Activated CD4-positive, alpha-beta T cell treated with anti-CD3 and anti-CD28 coated beads for 36 hours (primary cell): Measurements from ENCODE around the gene GAGE2A. TPM values are rescaled to one million over a fixed set of nuclear protein-coding genes. Genes with fewer than 3 reads are reported as not detected.
"Not testable (repeated sequence)": the region's sequence is repeated elsewhere in the genome, so short reads cannot be mapped to it uniquely, and the experiment has no call there.

Experiments
- ATAC-seq: fragments of 200-7000 bp; cut with Tn5 transposase; one replicate; pipeline ENCODE4 v1.10.0; 2021; ENCODE audit warnings: mild to moderate bottlenecking, moderate library complexity
- CTCF ChIA-PET: fragments of 350-600 bp; sonication (Branson Sonifier 250); formaldehyde crosslinking; loops from one replicate; lab custom pipeline; 2021; ENCODE audit warnings: antibody characterized with exemption; lab: Charles Lee
- POLR2A ChIA-PET: fragments of 350-600 bp; sonication (Branson Sonifier 250); formaldehyde crosslinking; loops from one replicate; lab custom pipeline; 2021; ENCODE audit warnings: antibody characterized with exemption, inconsistent platforms; lab: Charles Lee
- DNase-seq: peaks from one replicate; pipeline ENCODE4 v3.0.0-alpha.2; 2020
- H3K27ac Mint-ChIP-seq: one replicate; pipeline ENCODE4 v1.8.0; 2021; ENCODE audit warnings: mixed read lengths
- H3K27me3 Mint-ChIP-seq: one replicate; pipeline ENCODE4 v1.8.0; 2021; ENCODE audit warnings: mixed read lengths
- H3K36me3 Mint-ChIP-seq: one replicate; pipeline ENCODE4 v1.8.0; 2021; ENCODE audit warnings: low read depth, mixed read lengths
- H3K4me1 Mint-ChIP-seq: one replicate; pipeline ENCODE4 v1.8.0; 2021; ENCODE audit warnings: mixed read lengths
- H3K4me3 Mint-ChIP-seq: one replicate; pipeline ENCODE4 v1.8.0; 2021; ENCODE audit warnings: mild to moderate bottlenecking, moderate library complexity, mixed read lengths
- H3K9me3 Mint-ChIP-seq: one replicate; pipeline ENCODE4 v1.8.0; 2021; ENCODE audit warnings: low read depth, mixed read lengths
- intact Hi-C, 2 experiments: fragments of 100-400 bp; cut with DNase I in 1 of 2; cut with micrococcal nuclease in 1 of 2; formaldehyde crosslinking; loops; one replicate each; pipeline versions ENCODE4 v1.14.2 to v1.15.1; 2022 to 2024; cut with DNase I, micrococcal nuclease
- total RNA-seq, 2 experiments: library from RNA; stranded (reverse); gene quantifications; one replicate each; pipeline ENCODE4 v1.2.3, GENCODE V29; 2021

GAGE2A gene, protein sequence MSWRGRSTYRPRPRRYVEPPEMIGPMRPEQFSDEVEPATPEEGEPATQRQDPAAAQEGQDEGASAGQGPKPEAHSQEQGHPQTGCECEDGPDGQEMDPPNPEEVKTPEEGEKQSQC
- not detected for total RNA-seq

DNA sequence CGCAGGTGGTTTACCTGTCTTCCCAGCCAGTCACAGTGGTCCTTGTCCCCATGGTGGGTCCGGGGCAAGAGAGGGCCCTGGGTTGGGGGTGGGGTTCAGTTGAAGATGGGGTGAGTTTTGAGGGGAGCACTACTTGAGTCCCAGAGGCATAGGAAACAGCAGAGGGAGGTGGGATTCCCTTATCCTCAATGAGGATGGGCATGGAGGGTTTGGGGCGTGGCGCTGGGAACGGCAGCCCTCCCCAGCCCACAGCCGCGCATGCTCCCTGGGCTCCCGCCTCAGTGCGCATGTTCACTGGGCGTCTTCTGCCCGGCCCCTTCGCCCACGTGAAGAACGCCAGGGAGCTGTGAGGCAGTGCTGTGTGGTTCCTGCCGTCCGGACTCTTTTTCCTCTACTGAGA, at the start of gene GAGE2A:
GAGE2A (plus strand) TSS at position 301 of the 400 bp plus-strand sequence. CDS start 1,155 bp downstream, outside the sequence.
- H3K27me3 Mint-ChIP-seq, H3K4me3 Mint-ChIP-seq, H3K4me1 Mint-ChIP-seq, CTCF ChIA-PET, H3K9me3 Mint-ChIP-seq, H3K27ac Mint-ChIP-seq, POLR2A ChIA-PET, intact Hi-C loops, H3K36me3 Mint-ChIP-seq, ATAC-seq, DNase-seq: not testable (repeated sequence)

DNA sequence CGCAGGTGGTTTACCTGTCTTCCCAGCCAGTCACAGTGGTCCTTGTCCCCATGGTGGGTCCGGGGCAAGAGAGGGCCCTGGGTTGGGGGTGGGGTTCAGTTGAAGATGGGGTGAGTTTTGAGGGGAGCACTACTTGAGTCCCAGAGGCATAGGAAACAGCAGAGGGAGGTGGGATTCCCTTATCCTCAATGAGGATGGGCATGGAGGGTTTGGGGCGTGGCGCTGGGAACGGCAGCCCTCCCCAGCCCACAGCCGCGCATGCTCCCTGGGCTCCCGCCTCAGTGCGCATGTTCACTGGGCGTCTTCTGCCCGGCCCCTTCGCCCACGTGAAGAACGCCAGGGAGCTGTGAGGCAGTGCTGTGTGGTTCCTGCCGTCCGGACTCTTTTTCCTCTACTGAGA, 47.9 kb upstream of the GAGE2A start, which contains the start of gene GAGE12D:
GAGE12D (plus strand) TSS at position 301 of the 400 bp plus-strand sequence. CDS start 1,155 bp downstream, outside the sequence.
- ATAC-seq: not testable (repeated sequence)

DNA sequence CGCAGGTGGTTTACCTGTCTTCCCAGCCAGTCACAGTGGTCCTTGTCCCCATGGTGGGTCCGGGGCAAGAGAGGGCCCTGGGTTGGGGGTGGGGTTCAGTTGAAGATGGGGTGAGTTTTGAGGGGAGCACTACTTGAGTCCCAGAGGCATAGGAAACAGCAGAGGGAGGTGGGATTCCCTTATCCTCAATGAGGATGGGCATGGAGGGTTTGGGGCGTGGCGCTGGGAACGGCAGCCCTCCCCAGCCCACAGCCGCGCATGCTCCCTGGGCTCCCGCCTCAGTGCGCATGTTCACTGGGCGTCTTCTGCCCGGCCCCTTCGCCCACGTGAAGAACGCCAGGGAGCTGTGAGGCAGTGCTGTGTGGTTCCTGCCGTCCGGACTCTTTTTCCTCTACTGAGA, 38.3 kb upstream of the GAGE2A start, which contains the start of gene GAGE12E:
GAGE12E (plus strand) TSS at position 301 of the 400 bp plus-strand sequence. CDS start 1,155 bp downstream, outside the sequence.
- H3K27me3 Mint-ChIP-seq, H3K4me3 Mint-ChIP-seq, POLR2A ChIA-PET, H3K36me3 Mint-ChIP-seq, ATAC-seq, intact Hi-C loops, H3K4me1 Mint-ChIP-seq, H3K9me3 Mint-ChIP-seq, H3K27ac Mint-ChIP-seq, CTCF ChIA-PET, DNase-seq: not testable (repeated sequence)

More for the DNA sequence above, 47.9 kb upstream of the GAGE2A start, which contains the start of gene GAGE12D:
- H3K36me3 Mint-ChIP-seq, H3K9me3 Mint-ChIP-seq, DNase-seq, H3K27me3 Mint-ChIP-seq, H3K4me1 Mint-ChIP-seq, intact Hi-C loops, H3K27ac Mint-ChIP-seq, CTCF ChIA-PET, POLR2A ChIA-PET, H3K4me3 Mint-ChIP-seq: not testable (repeated sequence)

DNA sequence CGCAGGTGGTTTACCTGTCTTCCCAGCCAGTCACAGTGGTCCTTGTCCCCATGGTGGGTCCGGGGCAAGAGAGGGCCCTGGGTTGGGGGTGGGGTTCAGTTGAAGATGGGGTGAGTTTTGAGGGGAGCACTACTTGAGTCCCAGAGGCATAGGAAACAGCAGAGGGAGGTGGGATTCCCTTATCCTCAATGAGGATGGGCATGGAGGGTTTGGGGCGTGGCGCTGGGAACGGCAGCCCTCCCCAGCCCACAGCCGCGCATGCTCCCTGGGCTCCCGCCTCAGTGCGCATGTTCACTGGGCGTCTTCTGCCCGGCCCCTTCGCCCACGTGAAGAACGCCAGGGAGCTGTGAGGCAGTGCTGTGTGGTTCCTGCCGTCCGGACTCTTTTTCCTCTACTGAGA, 28.8 kb upstream of the GAGE2A start, which contains the start of gene GAGE12F:
GAGE12F (plus strand) TSS at position 301 of the 400 bp plus-strand sequence. CDS start 1,155 bp downstream, outside the sequence.
- H3K4me3 Mint-ChIP-seq, CTCF ChIA-PET, ATAC-seq, H3K9me3 Mint-ChIP-seq, intact Hi-C loops, H3K36me3 Mint-ChIP-seq, H3K27me3 Mint-ChIP-seq, DNase-seq, H3K4me1 Mint-ChIP-seq, H3K27ac Mint-ChIP-seq, POLR2A ChIA-PET: not testable (repeated sequence)

DNA sequence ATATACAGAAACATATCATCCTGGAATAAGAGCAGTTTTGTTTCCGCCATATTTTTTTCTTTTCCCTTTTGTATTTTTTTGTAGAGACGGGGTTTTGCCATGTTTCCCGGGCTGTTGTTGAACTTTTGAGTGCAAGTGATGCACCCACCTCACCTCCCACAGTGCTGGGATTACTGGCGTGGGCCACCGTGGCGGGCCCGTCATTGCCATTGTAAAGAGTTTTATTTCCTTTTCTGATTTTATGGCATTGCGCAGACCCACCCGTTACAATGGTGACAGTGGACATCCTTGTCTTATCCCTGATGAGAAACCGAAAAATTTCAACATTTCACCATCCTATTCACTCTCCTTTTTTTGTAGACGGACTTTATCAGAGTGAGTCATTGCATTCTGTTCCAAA, 20.6 kb upstream of the GAGE2A start:
- CTCF ChIA-PET, intact Hi-C loops, ATAC-seq, H3K27me3 Mint-ChIP-seq, H3K9me3 Mint-ChIP-seq, H3K36me3 Mint-ChIP-seq, POLR2A ChIA-PET, H3K4me1 Mint-ChIP-seq, H3K4me3 Mint-ChIP-seq, H3K27ac Mint-ChIP-seq, DNase-seq: not testable (repeated sequence)

DNA sequence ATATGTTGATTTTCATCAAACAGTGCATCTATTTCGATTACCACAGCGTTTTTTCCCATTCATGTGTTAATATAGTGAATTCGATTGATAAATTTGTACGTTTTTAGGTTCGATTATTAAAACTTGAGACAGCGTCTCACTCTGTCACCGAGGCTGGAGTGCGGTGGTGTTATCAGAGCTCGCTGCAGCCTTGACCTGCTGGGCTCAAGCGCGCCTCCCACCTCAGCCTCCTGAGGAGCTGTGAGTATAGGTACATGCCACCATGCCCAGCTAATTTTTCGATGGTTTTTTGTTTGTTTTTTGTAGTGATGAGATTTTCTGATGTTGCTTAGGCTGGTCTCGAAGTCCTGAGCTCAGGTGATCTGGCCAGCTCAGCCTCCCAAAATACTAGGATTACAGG, 20.1 kb upstream of the GAGE2A start:
- POLR2A ChIA-PET, H3K27me3 Mint-ChIP-seq, H3K4me3 Mint-ChIP-seq, DNase-seq, H3K36me3 Mint-ChIP-seq, intact Hi-C loops, H3K9me3 Mint-ChIP-seq, CTCF ChIA-PET, ATAC-seq, H3K27ac Mint-ChIP-seq, H3K4me1 Mint-ChIP-seq: not testable (repeated sequence)

DNA sequence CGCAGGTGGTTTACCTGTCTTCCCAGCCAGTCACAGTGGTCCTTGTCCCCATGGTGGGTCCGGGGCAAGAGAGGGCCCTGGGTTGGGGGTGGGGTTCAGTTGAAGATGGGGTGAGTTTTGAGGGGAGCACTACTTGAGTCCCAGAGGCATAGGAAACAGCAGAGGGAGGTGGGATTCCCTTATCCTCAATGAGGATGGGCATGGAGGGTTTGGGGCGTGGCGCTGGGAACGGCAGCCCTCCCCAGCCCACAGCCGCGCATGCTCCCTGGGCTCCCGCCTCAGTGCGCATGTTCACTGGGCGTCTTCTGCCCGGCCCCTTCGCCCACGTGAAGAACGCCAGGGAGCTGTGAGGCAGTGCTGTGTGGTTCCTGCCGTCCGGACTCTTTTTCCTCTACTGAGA, 19.2 kb upstream of the GAGE2A start, which contains the start of gene GAGE12G:
GAGE12G (plus strand) TSS at position 301 of the 400 bp plus-strand sequence. CDS start 1,155 bp downstream, outside the sequence.
- H3K4me1 Mint-ChIP-seq, H3K27ac Mint-ChIP-seq, intact Hi-C loops, H3K4me3 Mint-ChIP-seq, H3K36me3 Mint-ChIP-seq, DNase-seq, CTCF ChIA-PET, H3K27me3 Mint-ChIP-seq, H3K9me3 Mint-ChIP-seq, ATAC-seq, POLR2A ChIA-PET: not testable (repeated sequence)

DNA sequence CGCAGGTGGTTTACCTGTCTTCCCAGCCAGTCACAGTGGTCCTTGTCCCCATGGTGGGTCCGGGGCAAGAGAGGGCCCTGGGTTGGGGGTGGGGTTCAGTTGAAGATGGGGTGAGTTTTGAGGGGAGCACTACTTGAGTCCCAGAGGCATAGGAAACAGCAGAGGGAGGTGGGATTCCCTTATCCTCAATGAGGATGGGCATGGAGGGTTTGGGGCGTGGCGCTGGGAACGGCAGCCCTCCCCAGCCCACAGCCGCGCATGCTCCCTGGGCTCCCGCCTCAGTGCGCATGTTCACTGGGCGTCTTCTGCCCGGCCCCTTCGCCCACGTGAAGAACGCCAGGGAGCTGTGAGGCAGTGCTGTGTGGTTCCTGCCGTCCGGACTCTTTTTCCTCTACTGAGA, 9.6 kb upstream of the GAGE2A start, which contains the start of gene GAGE12H:
GAGE12H (plus strand) TSS at position 301 of the 400 bp plus-strand sequence. CDS start 1,155 bp downstream, outside the sequence.
- H3K9me3 Mint-ChIP-seq, CTCF ChIA-PET, H3K27me3 Mint-ChIP-seq, H3K4me3 Mint-ChIP-seq, POLR2A ChIA-PET, DNase-seq, H3K4me1 Mint-ChIP-seq, H3K36me3 Mint-ChIP-seq, H3K27ac Mint-ChIP-seq, ATAC-seq, intact Hi-C loops: not testable (repeated sequence)

DNA sequence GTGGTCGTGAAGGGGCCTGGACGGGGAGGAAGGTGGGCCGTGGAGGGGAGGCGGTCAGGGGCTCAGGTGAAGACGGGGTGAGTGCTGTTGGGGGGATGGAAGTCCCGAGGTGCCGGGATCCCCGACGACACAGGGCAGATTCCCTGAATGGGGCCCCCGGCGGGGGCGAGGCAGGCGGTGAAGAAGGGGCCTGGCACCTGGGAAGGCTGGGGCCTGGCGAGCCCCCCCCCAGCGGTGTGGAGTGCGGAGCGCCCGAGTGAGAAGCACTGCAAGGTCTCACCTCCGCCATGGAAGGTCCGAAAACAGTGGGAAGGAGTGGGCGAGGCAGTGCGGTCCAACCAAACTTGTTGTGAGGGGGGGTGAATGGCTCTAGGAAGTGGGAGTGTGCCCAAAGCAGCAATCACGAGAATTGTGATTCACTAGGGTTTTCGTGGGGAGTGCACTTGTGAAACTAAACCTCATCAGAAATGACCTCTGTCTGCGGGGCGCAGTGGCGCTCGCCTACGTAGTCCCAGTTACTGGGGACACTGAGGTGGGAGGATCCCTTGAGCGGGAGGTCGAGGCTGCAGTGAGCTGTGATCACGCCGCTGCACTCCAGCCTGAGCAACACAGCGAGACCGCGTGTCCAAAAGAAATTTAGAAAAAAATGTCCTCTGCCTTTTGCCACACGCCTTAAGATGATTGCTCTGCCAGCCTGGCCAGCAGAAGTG, 628 bp downstream of the GAGE2A start:
- ATAC-seq, DNase-seq, H3K27ac Mint-ChIP-seq, H3K4me3 Mint-ChIP-seq, H3K27me3 Mint-ChIP-seq, H3K9me3 Mint-ChIP-seq, POLR2A ChIA-PET, H3K4me1 Mint-ChIP-seq, CTCF ChIA-PET, H3K36me3 Mint-ChIP-seq, intact Hi-C loops: not testable (repeated sequence)

DNA sequence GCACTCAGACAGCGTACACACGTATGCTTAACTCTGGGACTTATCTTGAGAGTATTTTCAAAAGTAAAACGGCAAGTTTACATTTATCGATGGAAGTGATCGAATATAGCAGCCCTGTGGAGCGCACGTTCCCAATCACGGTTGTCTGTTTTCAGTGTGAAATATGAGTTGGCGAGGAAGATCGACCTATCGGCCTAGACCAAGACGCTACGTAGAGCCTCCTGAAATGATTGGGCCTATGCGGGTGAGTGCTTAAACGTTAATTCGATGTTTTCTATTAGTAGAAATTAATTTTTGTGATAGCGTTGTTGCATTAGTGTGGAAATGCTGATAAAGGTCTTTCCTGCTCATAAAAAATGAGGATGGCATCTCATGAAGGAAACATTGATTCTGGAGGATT, 1.2 kb downstream of the GAGE2A start:
- POLR2A ChIA-PET, H3K4me1 Mint-ChIP-seq, H3K27ac Mint-ChIP-seq, CTCF ChIA-PET, H3K27me3 Mint-ChIP-seq, DNase-seq, ATAC-seq, H3K4me3 Mint-ChIP-seq, H3K36me3 Mint-ChIP-seq, intact Hi-C loops, H3K9me3 Mint-ChIP-seq: not testable (repeated sequence)

DNA sequence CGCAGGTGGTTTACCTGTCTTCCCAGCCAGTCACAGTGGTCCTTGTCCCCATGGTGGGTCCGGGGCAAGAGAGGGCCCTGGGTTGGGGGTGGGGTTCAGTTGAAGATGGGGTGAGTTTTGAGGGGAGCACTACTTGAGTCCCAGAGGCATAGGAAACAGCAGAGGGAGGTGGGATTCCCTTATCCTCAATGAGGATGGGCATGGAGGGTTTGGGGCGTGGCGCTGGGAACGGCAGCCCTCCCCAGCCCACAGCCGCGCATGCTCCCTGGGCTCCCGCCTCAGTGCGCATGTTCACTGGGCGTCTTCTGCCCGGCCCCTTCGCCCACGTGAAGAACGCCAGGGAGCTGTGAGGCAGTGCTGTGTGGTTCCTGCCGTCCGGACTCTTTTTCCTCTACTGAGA, 9.4 kb downstream of the GAGE2A start, which contains the start of gene GAGE1:
GAGE1 (plus strand) TSS at position 301 of the 400 bp plus-strand sequence. CDS start 1,155 bp downstream, outside the sequence.
- H3K27me3 Mint-ChIP-seq, DNase-seq, H3K27ac Mint-ChIP-seq, H3K4me3 Mint-ChIP-seq, H3K36me3 Mint-ChIP-seq, H3K4me1 Mint-ChIP-seq, intact Hi-C loops, POLR2A ChIA-PET, H3K9me3 Mint-ChIP-seq, ATAC-seq, CTCF ChIA-PET: not testable (repeated sequence)
